HG03103 (cell line): ENCODE data around the gene ULBP3.

Source experiments
- ATAC-seq: cut with Tn5 transposase; IDR thresholded peaks from one replicate; pipeline ENCODE4 v1.9.1; 2021; ENCODE audit warnings: low read depth; ENCODE audit not compliant: unreplicated experiment

Gene ULBP3

DNA sequence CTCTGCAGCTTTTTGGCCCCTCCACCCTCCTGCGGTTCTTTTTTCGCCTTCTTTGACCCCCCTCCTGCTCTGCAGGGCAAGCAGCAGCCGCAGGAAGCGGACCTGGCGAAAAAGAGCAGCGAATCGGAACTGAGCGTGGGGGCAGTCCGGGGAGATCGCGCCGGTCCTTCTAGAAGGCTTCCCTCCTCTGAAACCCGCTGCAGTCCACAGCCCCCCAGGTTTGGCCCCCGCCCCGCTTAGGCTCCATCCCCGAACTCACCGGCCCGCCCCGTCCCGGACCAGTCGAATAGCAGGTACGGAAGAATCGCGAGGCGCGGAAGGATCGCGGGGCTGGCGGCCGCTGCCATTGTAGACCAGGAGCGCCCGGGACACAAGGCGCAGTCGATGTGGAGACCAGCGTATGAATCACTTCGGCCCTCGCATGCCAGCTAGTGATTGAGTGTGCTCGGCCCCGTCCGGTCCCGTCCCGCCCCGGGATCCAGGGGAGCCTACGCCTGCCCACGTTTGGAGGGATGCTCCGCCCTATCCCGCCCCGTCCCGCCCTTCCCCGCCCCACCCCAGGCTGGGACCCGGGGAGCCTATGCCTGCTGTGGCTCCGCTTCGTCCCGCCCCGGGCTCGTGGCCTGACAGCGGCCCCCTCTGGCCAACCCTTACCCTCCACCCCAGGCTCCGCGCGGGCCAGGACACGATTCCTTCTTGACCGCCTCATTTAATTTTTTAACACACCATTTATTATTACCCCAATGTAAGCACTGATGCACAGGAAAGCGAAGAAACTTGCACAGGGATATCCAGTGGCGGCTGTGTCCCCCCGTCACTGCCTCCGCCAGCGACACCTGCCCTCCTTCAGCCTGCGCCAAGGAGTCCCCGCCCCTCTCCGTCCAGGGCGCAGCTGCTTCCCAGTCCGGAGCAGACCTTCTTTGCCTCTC, at the start of gene ULBP3:
ULBP3 (minus strand) TSS at position 402 of the 929 bp plus-strand sequence; CDS start at position 347, 55 bp downstream.
- ATAC-seq = peak; percentile 66

- ATAC-seq = no peak
Observed at GRCh38 chr6:150118627-150119026, 49.7 kb upstream of the ULBP3 start.

DNA sequence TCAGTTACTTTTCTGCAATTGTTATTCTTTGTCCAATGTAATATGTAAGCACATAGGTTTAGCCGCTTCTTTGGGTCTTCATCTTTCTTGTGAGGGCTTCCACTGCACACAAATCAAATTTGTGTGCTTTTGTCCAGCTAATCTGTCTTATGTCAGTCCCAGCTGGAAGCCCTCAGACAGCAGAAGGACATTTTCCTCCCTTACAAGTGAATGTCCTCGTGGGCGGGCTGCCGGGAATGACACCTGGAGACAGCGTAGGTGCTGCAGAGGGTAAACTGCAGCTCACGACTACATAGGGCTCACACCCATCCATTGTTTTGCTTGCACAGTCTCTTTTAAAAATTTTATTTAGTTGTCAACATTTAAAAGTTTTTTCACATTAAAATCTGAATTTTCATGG, 49.3 kb upstream of the ULBP3 start:
- ATAC-seq = no peak

DNA sequence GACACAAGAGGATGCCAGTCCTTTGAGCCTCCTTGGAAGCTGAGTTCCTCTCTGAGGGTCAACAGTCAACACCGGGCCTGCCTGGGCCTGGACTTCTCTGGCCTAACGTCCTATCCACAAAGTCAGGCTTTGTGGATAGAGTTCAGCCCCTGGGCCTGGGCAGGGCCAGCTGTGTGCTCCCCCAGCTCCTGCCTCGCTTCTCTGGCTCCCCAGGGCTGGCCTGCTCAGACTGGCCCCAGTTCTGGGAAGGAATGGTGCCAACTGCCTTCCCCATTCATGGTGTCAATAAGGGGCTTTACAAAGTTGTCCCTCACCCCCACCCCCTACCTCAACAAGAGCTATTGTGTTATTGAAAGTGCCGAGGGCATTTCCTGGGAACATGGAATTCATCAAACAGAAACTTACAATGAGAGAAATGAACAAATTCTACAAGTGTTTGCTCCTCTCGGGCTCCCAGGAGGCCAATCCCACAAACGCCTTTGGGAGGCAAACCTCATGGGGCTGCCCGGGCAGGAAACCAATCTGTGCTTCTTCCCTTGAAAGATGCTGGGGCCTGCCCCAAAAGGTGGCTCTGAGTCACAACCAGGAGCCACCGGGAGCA, 47.4 kb upstream of the ULBP3 start:
- no peak for ATAC-seq

DNA sequence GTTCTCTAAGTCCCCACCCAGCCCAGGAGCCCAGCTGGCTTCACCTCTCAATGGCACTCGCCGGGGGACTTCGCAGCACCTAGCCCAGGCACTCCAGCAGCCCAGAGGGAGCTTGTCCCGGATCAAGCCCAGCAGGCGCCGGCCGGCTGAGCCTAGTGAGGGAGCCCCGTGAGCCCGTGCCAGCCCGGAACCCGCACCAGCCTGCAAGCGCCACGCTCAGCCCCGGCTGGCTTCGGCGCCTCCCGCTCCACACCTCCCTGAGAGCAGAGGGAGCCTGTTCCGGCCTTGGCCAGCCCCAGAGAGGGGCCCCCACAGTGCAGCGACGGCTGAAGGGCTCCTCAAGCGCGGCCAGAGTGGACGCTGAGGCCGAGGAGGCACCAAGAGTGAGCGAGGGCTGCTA, 46.8 kb upstream of the ULBP3 start:
- no peak for ATAC-seq

- no peak for ATAC-seq
Observed at GRCh38 chr6:150112233-150112632, 43.3 kb upstream of the ULBP3 start.

- ATAC-seq = no peak
Observed at GRCh38 chr6:150102750-150103270, 33.9 kb upstream of the ULBP3 start.

DNA sequence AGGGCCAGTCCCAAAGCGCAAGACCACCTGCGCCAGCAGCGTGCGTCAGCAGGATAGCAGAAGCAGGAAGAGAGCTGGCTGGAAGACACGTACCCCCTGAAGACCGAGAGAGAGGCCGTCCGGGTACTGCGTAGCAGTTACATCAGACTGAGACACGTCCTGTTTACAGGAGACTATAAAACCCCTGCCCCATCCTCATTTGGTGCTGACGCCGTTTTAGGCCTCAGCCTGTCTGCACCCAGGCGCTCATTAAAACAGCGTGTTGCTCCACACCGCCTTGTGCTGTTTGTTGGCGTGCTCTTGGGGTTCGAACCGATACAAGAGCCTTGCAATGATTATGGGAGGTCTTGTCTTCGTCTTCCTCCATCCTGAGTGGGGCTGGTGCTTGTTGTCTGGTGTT, 31.8 kb upstream of the ULBP3 start:
- no peak for ATAC-seq

DNA sequence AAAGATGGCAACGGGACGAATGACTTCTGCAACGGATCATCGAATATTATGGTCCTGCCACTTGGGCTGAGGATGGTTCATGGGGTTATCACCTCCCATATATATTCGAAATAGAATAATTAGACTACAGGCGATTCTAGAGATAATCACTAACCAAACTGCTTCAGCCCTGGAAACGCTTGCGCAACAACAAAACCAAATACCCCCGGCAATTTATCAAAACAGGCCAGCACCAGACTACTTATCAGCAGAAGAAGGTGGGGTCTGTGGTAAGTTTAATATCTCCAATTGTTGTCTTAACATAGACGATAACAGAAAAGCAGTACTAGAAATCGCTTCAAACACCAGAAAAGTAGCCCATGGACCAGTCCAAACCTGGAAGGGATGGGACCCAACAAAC, 31.0 kb upstream of the ULBP3 start:
- ATAC-seq = no peak

DNA sequence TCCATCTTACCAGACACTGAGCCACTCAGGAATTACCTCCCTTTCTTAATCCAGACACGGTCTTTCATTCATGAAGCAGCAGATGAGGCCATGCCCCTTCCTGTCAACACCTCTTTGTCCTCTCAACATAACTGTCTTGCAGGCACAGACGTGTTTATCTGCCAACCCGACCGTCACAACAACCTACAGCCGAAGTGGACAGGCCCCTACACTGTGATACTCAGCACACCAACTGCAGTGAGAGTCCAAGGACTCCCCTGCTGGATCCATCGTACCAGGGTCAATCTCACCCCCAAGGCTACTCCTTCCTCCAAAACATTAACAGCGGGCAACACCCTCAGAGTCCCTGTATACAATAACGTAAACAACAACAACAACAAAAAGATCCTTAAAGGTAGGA, 30.6 kb upstream of the ULBP3 start:
- no peak for ATAC-seq

- no peak for ATAC-seq
Observed at GRCh38 chr6:150098155-150098554, 29.2 kb upstream of the ULBP3 start.

DNA sequence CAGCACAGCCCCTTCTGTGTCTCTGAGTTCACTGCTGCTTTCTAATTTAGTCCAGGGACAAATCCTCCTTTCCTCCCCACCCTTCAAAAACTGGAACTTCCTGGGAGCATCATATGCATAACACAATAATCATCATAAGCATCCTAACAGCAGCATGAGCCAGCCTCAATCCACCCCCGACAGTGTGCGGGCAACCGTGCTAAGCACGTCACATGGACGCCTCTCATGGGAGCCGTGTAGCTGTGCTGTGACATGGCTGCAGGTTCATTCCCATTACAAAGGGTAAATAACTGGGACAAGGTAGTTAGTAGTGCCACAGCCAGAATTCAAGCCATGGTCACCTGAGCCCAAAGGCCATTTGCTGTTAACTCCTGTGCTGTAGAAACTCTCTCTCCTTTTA, 24.5 kb upstream of the ULBP3 start:
- ATAC-seq = no peak

- no peak for ATAC-seq
Observed at GRCh38 chr6:150091476-150091875, 22.6 kb upstream of the ULBP3 start.

GRCh38 chr6:150090328-150090727, 21.4 kb upstream of the ULBP3 start:
- no peak for ATAC-seq

GRCh38 chr6:150088481-150089154, 19.7 kb upstream of the ULBP3 start:
- ATAC-seq = no peak

- ATAC-seq = no peak
Observed at GRCh38 chr6:150087336-150087735, 18.4 kb upstream of the ULBP3 start.

DNA sequence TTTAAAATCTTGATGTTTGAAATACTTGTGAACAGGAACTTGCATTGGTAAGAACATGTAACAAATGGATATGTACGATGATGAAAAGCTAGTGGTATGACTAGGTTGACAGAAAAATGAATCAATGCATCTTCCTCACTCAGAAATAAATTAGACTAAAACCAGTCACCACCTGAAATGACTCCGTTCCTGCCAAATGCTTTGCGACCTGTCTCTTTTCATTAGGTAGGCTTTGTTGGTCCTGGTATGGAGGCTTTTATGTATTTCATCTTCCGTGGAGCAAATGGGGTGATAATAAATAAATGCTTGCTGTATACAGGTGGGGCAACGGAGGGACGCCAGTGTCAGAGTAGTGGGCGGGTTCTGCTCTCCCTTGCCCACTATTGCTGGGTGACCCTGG, 17.1 kb upstream of the ULBP3 start:
- no peak for ATAC-seq

GRCh38 chr6:150084426-150084825, 15.5 kb upstream of the ULBP3 start:
- ATAC-seq = no peak

DNA sequence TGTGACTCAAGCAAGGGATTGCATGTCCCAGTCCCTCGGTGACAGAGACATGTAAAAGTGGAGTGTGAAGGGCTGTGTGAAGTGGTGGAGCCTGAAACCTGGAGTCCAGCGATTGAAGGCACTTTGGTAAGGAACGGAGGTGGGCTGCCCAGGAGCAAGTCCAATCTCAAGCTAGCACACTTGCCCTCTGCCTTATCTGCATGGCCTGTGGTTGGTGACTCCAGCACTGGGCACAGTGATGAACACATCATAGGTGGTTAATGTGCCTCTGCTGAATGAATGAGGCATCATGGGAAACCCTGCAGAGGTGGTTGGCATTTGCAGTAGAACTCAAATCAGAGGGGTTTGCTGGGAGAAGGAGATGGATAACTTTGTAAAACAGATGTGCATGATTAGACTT, 14.9 kb upstream of the ULBP3 start:
- no peak for ATAC-seq

GRCh38 chr6:150081702-150082101, 12.8 kb upstream of the ULBP3 start:
- no peak for ATAC-seq

DNA sequence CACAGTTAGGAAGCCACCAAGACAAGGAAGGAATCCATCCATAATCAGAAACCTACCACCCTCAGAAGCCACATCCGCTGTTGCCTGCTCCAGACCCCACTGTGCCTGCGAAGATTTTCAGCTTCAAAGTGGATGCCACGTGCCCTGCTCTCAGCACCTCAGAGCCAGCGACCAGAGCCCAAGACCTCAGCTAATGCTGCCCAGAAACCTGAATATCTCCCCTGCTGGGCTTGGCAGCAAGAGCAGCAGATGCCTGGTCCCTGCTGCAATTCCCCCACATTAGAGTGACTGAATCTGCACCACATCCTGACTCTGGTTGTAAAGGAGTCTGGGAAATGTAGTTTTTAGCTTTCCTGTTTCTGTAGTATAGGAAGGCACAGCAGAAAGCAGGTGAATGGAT, 10.7 kb upstream of the ULBP3 start:
- no peak for ATAC-seq
